CD4-positive, alpha-beta T cell treated with Interleukin-17A for 1 hour (primary cell): ENCODE results near the gene CCDC85B.

Experiments
- DNase-seq: peaks from one replicate; pipeline ENCODE4 v3.0.0-alpha.2; 2020

The CCDC85B gene

GRCh38 chr11:65887723-65888162, 2.7 kb upstream of the CCDC85B start:
- peak; percentile 32 for DNase-seq

GRCh38 chr11:65888163-65888814, 2.2 kb upstream of the CCDC85B start, which contains the start of gene FIBP:
Gene FIBP, minus strand, starts transcription at chr11:65888471. Its CDS starts 53 bp downstream, at chr11:65888418.
- peak; percentile 96 for DNase-seq

- DNase-seq: peak; percentile 44
These were observed 1.0 kb downstream of the CCDC85B start for GRCh38 chr11:65891219-65892136.

DNA sequence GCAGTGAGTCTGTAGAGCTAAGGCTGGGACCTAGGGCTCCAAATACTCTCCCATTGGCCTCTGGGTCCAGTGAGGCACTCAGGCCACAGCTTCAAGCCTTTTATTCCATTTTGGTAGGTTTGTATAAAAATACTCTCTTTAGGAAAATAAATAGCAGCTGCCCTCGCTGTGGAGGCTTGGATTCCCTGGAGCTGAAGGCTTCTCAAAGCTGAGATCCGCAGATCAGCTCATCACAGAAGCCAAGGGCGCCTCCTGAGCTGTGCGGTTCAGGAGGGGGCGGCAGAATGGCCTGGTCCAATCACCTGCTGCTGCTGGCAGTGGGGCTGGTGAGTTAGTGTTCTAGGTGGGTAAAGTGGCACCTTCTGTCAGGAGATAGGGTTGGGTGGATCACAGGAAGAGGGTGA, 1.7 kb downstream of the CCDC85B start:
- DNase-seq: peak; percentile 49

DNA sequence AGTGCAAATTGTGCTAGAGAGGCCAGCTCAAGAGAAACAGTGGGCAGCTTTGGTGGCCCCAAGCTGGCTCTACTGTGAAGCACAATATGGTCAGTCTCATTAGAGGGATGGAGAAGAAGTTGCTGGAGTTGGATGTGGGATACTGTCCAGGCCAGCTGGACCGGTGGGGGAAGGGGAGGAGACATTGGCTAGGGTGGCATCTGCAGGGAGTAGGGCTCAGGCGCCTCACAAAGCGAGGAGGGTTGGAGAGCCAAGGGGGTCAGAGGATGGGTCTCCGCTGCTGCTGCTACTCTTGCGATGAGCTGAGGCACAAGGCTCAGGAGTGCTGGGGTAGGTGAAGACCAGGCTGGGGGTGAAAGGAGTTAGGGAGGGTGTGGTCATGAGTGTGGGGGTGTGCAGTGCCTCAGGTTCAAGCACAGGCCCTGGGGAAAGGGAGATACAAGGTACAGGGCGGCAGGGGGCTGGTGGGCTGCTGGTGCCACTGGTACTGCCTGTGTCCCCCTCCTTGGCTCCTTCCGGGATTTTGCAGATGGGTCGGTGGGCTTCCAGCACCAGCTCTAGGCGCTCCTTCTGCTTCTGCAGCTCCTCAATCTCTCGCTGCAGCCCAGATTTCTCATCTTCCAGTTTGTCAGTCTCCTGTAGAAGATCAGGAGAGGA, 2.3 kb downstream of the CCDC85B start:
- no peak for DNase-seq

GRCh38 chr11:65894034-65894591, 3.6 kb downstream of the CCDC85B start:
- DNase-seq: peak; percentile 54

DNA sequence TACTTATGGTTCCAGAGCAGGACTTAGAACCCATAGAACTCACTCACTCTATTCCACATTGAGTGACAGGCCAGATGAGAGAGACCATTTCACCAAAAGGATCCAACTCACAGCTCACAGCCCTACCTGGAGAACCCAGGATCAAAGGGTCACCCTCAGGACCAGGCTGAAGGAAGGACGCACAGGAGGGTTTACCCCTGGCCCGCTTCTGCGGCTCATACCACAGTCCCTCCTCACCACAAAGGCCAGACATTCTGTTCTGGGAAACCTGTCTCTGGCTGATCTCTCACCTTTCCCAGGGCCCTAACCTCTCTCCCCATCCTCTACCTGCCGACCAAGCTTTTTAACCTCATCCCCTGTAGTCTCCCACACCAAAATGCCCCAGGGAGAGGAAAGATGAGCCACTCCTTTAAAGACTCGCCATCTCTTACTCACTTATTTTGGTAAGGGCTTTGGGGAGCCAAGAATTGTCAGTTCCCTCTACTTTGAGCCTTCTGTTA, 5.1 kb downstream of the CCDC85B start:
- no peak for DNase-seq

DNA sequence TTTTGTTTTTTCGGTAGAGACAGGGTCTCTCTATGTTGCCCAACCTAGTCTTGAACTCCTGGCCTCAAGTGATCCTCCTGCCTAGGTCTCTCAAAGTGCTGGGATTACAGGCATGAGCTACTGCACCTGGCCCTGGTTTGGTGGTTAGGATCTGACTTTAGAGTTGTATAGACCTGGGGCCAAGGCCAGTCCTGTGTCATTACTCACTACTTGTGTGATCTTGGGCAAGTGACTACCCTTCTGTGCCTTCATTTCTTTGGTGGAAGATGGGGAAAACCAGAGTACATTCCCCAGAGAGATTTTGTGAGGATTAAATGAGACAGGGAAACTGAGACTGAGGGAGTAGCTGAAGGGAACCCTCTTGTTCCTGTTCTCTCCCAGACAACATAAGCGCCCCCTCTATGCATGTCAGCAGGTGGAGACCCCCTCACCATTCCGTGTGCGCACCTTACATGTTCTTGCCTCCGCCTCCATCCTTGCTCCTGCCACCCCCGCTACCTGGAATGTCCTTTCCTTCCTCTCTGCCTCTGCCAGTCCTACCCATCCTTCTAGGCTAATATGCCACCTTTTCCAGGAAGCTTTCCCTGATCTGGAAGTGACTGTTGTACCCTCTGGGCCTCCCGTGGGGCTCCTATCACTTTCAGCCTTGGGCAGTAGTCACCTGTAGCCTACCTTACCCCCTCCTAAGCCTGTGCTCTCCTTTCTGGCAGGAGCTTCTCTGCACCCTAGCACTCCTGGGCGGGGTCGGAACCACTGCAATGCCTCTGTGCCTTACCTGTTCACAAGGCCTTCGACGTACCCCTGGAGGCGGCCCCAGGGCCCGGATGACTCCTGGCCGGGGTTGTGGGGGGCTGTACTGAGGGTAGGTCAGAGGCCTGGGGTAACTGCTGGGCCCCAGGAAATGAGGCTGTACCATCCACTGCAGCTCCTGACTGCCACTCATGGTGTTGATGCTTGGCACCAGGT, 5.8 kb downstream of the CCDC85B start:
- DNase-seq: no peak

- no peak for DNase-seq
These were observed 6.6 kb downstream of the CCDC85B start for GRCh38 chr11:65897020-65897471.

GRCh38 chr11:65898656-65899355, 8.3 kb downstream of the CCDC85B start:
- no peak for DNase-seq

- peak; percentile 59 for DNase-seq
These were observed 9.1 kb downstream of the CCDC85B start for GRCh38 chr11:65899356-65900124.

DNA sequence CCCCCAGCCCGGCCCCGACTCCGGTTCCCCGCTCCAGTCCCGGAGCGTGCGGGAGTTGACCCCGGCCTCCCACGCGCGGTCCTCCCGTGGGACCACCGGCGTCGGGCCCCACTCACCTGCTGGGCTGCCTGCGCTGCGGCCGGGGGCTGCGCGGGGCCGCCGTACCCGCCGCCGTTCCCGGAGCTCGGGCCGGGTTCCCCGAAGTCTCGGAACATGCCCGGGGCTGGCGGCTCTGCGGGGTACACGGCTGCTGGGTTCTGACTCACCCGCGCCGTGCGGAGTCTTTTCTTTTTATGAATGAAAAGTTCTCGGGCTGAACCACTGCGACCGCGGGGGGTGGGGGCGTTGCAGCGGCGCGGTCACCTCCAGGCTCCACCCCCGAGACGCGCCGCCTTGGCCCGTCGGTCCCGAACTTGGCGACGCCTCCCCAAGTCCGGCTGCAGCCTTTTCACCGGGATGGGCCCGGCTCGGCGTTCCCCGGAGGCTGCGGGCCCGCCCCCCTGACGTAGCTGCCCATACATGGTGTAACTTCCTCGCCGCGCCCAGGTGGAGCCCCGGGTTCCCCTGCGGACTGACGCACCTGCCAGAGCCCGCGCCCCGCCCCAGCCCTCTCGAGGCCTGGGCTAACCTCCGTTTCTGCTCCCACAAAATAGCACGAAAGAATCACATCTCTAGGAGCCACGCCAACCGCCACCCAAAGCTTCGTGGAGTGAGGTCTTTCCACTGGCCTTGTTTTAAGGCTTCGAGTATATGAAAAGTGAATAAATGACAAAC, 9.8 kb downstream of the CCDC85B start, which contains the start of gene FOSL1:
Gene FOSL1, minus strand, starts transcription at position 264 of the 774 bp plus-strand sequence. Its CDS starts 49 bp downstream, at position 215.
- peak; percentile 97 for DNase-seq

GRCh38 chr11:65900899-65901180, 10.4 kb downstream of the CCDC85B start:
- no peak for DNase-seq

GRCh38 chr11:65903068-65903481, 12.6 kb downstream of the CCDC85B start:
- no peak for DNase-seq

- no peak for DNase-seq
These were observed 13.2 kb downstream of the CCDC85B start for GRCh38 chr11:65903715-65904114.

DNA sequence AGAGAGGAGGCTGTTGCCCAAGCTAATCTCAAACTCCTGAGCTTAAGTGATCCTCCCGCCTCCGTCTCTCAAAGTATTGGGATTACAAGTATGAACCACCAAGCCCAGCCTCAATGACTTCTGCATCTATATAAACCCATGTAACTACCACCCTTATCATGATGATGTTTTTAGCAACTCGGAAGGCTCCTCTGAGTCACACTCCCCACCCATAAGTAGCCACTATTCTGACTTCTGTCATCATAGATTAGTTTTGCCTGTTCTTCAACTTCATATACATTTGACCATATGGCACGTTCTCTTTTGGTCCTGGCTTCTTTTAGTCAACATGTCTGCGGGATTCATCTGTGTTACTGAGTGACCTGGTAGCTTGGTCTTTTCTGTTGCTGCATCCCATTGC, 16.1 kb downstream of the CCDC85B start:
- no peak for DNase-seq

DNA sequence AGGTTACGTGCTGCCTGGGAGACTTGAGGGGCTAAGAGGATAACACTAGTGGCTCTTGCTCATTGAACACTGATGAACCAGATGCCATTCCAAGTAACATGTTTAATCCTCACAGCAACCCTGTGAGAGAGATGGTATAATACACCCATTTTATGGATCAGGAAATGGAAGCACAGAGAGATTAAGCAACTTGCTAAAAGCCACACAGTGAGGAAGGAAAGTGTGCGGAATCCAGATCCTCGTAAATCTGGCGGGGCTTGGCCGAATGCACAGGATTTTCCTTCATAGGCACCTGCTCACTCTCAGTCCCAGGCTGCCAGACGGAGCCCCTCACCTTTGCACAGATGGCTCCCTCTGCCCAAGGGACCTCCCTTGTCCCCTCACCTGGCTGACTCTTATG, 17.4 kb downstream of the CCDC85B start:
- DNase-seq: no peak

GRCh38 chr11:65911682-65912568, 21.5 kb downstream of the CCDC85B start:
- no peak for DNase-seq
